OCI-LY1 (cell line): ENCODE data around the gene TPM1.

Source experiments
- H2AFZ ChIP-seq: fragments of 200-600 bp; sonication (generic), shearing (Covaris generic); 2 replicates; pipeline ENCODE4 v1.6.0; 2014; ENCODE audit warnings: antibody characterized with exemption, mild to moderate bottlenecking, low read length
- H3F3A ChIP-seq: fragments of 200-600 bp; sonication (generic), shearing (Covaris generic); 2 replicates; pipeline ENCODE4 v1.6.0; 2014; ENCODE audit warnings: mild to moderate bottlenecking, antibody characterized with exemption, low read length, moderate library complexity; ENCODE audit not compliant: insufficient read depth
- H3K27ac ChIP-seq: fragments of 200-600 bp; sonication (generic); 2 replicates; pipeline ENCODE4 v1.5.1; 2014; ENCODE audit warnings: low read length, mixed run types, mild to moderate bottlenecking, low read depth; ENCODE audit not compliant: poor library complexity, severe bottlenecking
- H3K27me3 ChIP-seq: fragments of 200-600 bp; sonication (generic); 2 replicates; pipeline ENCODE4 v1.6.0; 2014; ENCODE audit warnings: antibody characterized with exemption, mild to moderate bottlenecking, low read length, moderate library complexity; ENCODE audit not compliant: insufficient read depth
- H3K36me3 ChIP-seq: fragments of 200-600 bp; sonication (generic); 2 replicates; pipeline ENCODE4 v1.6.1; 2014; ENCODE audit warnings: mild to moderate bottlenecking, antibody characterized with exemption, low read length, moderate library complexity, mixed read lengths; ENCODE audit not compliant: insufficient read depth
- H3K4me1 ChIP-seq: fragments of 200-600 bp; sonication (generic); 2 replicates; pipeline ENCODE4 v1.5.1; 2014; ENCODE audit warnings: mild to moderate bottlenecking, low read length, moderate library complexity; ENCODE audit not compliant: insufficient read depth, severe bottlenecking
- H3K4me2 ChIP-seq: fragments of 200-600 bp; sonication (generic), shearing (Covaris generic); 2 replicates; pipeline ENCODE4 v1.6.1; 2014; ENCODE audit warnings: low read length
- H3K4me3 ChIP-seq: fragments of 200-600 bp; sonication (generic); 2 replicates; pipeline ENCODE4 v1.5.1; 2014; ENCODE audit warnings: low read length, low read depth, mild to moderate bottlenecking, mixed read lengths; ENCODE audit not compliant: poor library complexity, severe bottlenecking
- H3K79me2 ChIP-seq: fragments of 200-600 bp; shearing (Covaris generic); 2 replicates; pipeline ENCODE4 v1.6.1; 2016; ENCODE audit warnings: mixed run types, low read length, mixed read lengths; ENCODE audit not compliant: insufficient read depth
- H3K9ac ChIP-seq: fragments of 200-600 bp; sonication (generic), shearing (Covaris generic); 2 replicates; pipeline ENCODE4 v1.6.1; 2014; ENCODE audit warnings: mild to moderate bottlenecking, low read length, mixed read lengths
- H3K9me2 ChIP-seq: fragments of 200-600 bp; sonication (generic), shearing (Covaris generic); 2 replicates; pipeline ENCODE4 v1.6.1; 2014; ENCODE audit warnings: low read depth, mild to moderate bottlenecking, low read length, mixed read lengths
- H3K9me3 ChIP-seq: fragments of 200-600 bp; shearing (Covaris generic); 2 replicates; pipeline ENCODE4 v1.6.1; 2014; ENCODE audit warnings: low read length, mixed read lengths
- H4K20me1 ChIP-seq: fragments of 200-600 bp; sonication (generic), shearing (Covaris generic); 2 replicates; pipeline ENCODE4 v1.6.0; 2016; ENCODE audit warnings: mild to moderate bottlenecking, low read length; ENCODE audit not compliant: insufficient read depth
- EZH2 ChIP-seq: fragments of 200-600 bp; sonication (generic), shearing (Covaris generic); IDR thresholded peaks from 2 replicates; pipeline ENCODE4 v1.8.0; 2017; ENCODE audit warnings: borderline replicate concordance, mixed run types, mild to moderate bottlenecking, antibody characterized with exemption, low read length, moderate library complexity, mixed read lengths
- TF ChIP-seq, protein P1 (sequence below): fragments of 200-600 bp; sonication (generic), shearing (Covaris generic); IDR thresholded peaks from 2 replicates; pipeline ENCODE4 v1.5.1; 2017; ENCODE audit warnings: mild to moderate bottlenecking, antibody characterized with exemption, low read length, moderate library complexity, mixed read lengths

TPM1 gene

GRCh38 chr15:63051156-63052066 is 8.9 kb downstream of the TPM1 start:
- Histone ChIP-seq H3K4me1 (peaks cover 11% of the 10 kb centered on the region), H3K27me3 (no peaks in the 10 kb centered on the region), H3K9ac (no peak overlapping the region)

GRCh38 chr15:63052077-63052841 is 9.7 kb downstream of the TPM1 start:
- no peaks in the 10 kb centered on the region for H3K36me3 ChIP-seq
- no peak overlapping the region for H2AFZ ChIP-seq
- H3K79me2 ChIP-seq: no peaks in the 10 kb centered on the region
- H3K9me3 ChIP-seq: no peaks in the 10 kb centered on the region
- H3K4me1 ChIP-seq: peaks cover 11% of the 10 kb centered on the region
- H3K9ac ChIP-seq: no peak overlapping the region
- no peaks in the 10 kb centered on the region for H4K20me1 ChIP-seq
- no peak overlapping the region for H3K27ac ChIP-seq
- no peak overlapping the region for H3K4me3 ChIP-seq
- H3K4me2 ChIP-seq: no peak overlapping the region
- no peaks in the 10 kb centered on the region for H3K9me2 ChIP-seq
- TF ChIP-seq, protein P1, sequence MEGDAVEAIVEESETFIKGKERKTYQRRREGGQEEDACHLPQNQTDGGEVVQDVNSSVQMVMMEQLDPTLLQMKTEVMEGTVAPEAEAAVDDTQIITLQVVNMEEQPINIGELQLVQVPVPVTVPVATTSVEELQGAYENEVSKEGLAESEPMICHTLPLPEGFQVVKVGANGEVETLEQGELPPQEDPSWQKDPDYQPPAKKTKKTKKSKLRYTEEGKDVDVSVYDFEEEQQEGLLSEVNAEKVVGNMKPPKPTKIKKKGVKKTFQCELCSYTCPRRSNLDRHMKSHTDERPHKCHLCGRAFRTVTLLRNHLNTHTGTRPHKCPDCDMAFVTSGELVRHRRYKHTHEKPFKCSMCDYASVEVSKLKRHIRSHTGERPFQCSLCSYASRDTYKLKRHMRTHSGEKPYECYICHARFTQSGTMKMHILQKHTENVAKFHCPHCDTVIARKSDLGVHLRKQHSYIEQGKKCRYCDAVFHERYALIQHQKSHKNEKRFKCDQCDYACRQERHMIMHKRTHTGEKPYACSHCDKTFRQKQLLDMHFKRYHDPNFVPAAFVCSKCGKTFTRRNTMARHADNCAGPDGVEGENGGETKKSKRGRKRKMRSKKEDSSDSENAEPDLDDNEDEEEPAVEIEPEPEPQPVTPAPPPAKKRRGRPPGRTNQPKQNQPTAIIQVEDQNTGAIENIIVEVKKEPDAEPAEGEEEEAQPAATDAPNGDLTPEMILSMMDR: no peak
- TF ChIP-seq EZH2: no peak
- H3F3A ChIP-seq: no peaks in the 10 kb centered on the region
- H3K27me3 ChIP-seq: no peaks in the 10 kb centered on the region; the same call in 1 of the 2 replicates

More at GRCh38 chr15:63051156-63052066, 8.9 kb downstream of the TPM1 start:
- no peaks in the 10 kb centered on the region for H3F3A ChIP-seq
- H3K36me3 ChIP-seq: no peaks in the 10 kb centered on the region
- no peak overlapping the region for H3K4me3 ChIP-seq
- H3K4me2 ChIP-seq: no peak overlapping the region
- H4K20me1 ChIP-seq: no peaks in the 10 kb centered on the region
- H2AFZ ChIP-seq: no peak overlapping the region
- no peaks in the 10 kb centered on the region for H3K9me3 ChIP-seq
- TF ChIP-seq, protein P1: no peak
- no peak for TF ChIP-seq EZH2
- no peaks in the 10 kb centered on the region for H3K79me2 ChIP-seq
- H3K27ac ChIP-seq: no peak overlapping the region
- no peaks in the 10 kb centered on the region for H3K9me2 ChIP-seq

DNA sequence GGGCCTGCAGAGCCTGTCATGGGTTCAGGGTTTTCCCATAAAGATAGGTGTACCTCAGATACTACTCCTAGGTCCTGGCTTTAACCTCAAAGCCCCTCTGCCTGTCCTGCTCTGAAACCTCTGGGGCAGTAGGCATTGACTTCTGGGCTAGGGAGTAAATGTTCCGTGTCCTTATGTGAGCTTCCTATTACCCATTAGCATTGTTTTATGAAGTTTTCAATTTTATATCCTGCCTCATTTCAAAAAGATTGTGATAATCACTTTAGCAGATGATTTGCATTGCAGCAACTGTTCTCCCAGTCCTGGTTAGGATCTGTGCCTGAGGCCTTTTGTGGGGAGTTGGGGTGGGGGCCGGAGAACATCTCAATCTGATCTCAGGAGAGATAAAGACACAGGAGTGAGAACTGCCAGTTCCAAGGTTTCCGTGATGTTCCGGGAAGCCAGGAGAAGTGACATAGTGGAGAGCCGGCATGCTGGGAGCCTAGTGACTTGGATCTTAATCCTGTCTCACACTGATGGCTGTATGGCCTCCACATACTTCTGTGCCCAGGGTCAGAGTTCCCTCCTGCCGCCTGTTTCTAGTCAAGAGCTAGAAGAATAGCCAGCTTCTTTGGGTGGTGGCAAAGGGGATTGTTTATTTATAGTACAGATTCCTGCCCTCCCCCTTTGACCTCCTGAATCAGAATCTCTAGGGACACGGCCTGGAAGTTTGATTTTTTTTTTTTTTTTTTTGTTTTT is 10.6 kb downstream of the TPM1 start:
- Histone ChIP-seq H3K36me3 (no peaks in the 10 kb centered on the region), H3K4me1 (peaks cover 7% of the 10 kb centered on the region), H3K9me2 (no peaks in the 10 kb centered on the region), H2AFZ (no peak overlapping the region), H3K79me2 (no peaks in the 10 kb centered on the region), H3F3A (no peaks in the 10 kb centered on the region), H3K27me3 (no peaks in the 10 kb centered on the region; the same call in 1 of the 2 replicates), H3K27ac (no peak overlapping the region), H4K20me1 (no peaks in the 10 kb centered on the region), H3K9me3 (no peaks in the 10 kb centered on the region), H3K4me2 (no peak overlapping the region), H3K4me3 (no peak overlapping the region), H3K9ac (no peak overlapping the region)
- TF ChIP-seq, protein P1: no peak
- no peak for TF ChIP-seq EZH2
